A549 treated with RU486 at 1 μM for 4 hours (cell line): ENCODE measurements around the gene MSX1. TPM values are rescaled to one million over a fixed set of nuclear protein-coding genes. Genes with fewer than 3 reads are reported as not detected.

Experiments used
- total RNA-seq: library from RNA; stranded (reverse); fragments of 200-300 nt; extraction: Qiagen RNA extraction; gene quantifications from 5 replicates; pipeline ENCODE4 v1.2.3, GENCODE V29; 2022; ENCODE audit warnings: low read depth

The MSX1 gene
- 6.7 to 13.9 TPM (median 13.2 TPM) in 5 replicates for total RNA-seq

GRCh38 chr4:4859325-4859798, at the start of gene MSX1:
TSS of gene MSX1 (plus strand) at chr4:4859665. CDS start at chr4:4859900, 235 bp downstream.

Other genes with a start within 250 kb of the MSX1 start
- not detected in 5 replicates for gene CYTL1, start 159.8 kb downstream of the MSX1 start, total RNA-seq
- gene STK32B, start 191.8 kb downstream of the MSX1 start, total RNA-seq: 20.2 to 21.4 TPM (median 20.9 TPM) in 5 replicates